KOPT-K1 (cell line): ENCODE results near the gene GRIP1.

Source experiments
- H3K27ac ChIP-seq: fragments of 200-600 bp; sonication (generic); 2 replicates; pipeline ENCODE4 v1.5.1; 2016; ENCODE audit warnings: antibody characterized with exemption, mild to moderate bottlenecking, low read depth, low read length; ENCODE audit not compliant: poor library complexity, severe bottlenecking
- H3K36me3 ChIP-seq: fragments of 200-600 bp; sonication (generic); 2 replicates; pipeline ENCODE4 v1.5.1; 2017; ENCODE audit warnings: antibody characterized with exemption, mild to moderate bottlenecking, low read length, moderate library complexity; ENCODE audit not compliant: insufficient read depth
- H3K9me3 ChIP-seq: fragments of 200-600 bp; sonication (generic); 2 replicates; pipeline ENCODE4 v1.5.1; 2017; ENCODE audit warnings: antibody characterized with exemption, low read length, mild to moderate bottlenecking; ENCODE audit not compliant: insufficient read depth, poor library complexity, severe bottlenecking

Gene GRIP1

GRCh38 chr12:66461331-66461730 lies 217.5 kb downstream of the GRIP1 start:
- no peaks in the 10 kb centered on the region for H3K9me3 ChIP-seq
- no peaks in the 10 kb centered on the region for H3K36me3 ChIP-seq
- no peak overlapping the region for H3K27ac ChIP-seq

GRCh38 chr12:66459944-66460482 lies 218.9 kb downstream of the GRIP1 start:
- Histone ChIP-seq H3K9me3 (no peaks in the 10 kb centered on the region), H3K27ac (no peak overlapping the region), H3K36me3 (no peaks in the 10 kb centered on the region)

- Histone ChIP-seq H3K27ac (no peak overlapping the region), H3K9me3 (no peaks in the 10 kb centered on the region), H3K36me3 (no peaks in the 10 kb centered on the region)
Observed at GRCh38 chr12:66456612-66457011, 222.3 kb downstream of the GRIP1 start.

GRCh38 chr12:66453844-66454243 lies 225.0 kb downstream of the GRIP1 start:
- Histone ChIP-seq H3K36me3 (no peaks in the 10 kb centered on the region), H3K9me3 (no peaks in the 10 kb centered on the region), H3K27ac (no peak overlapping the region)

GRCh38 chr12:66453120-66453519 lies 225.8 kb downstream of the GRIP1 start:
- Histone ChIP-seq H3K36me3 (no peaks in the 10 kb centered on the region), H3K9me3 (no peaks in the 10 kb centered on the region), H3K27ac (no peak overlapping the region)

- H3K36me3 ChIP-seq, result no peaks in the 10 kb centered on the region
Observed at GRCh38 chr12:66449531-66449930, 229.3 kb downstream of the GRIP1 start.

GRCh38 chr12:66447643-66448042 lies 231.2 kb downstream of the GRIP1 start:
- Histone ChIP-seq H3K27ac (no peak overlapping the region), H3K36me3 (no peaks in the 10 kb centered on the region), H3K9me3 (no peaks in the 10 kb centered on the region)

More at GRCh38 chr12:66449531-66449930, 229.3 kb downstream of the GRIP1 start:
- H3K27ac ChIP-seq, result no peak overlapping the region
- H3K9me3 ChIP-seq, result no peaks in the 10 kb centered on the region

GRCh38 chr12:66446276-66446675 lies 232.6 kb downstream of the GRIP1 start:
- no peak overlapping the region for H3K27ac ChIP-seq
- no peaks in the 10 kb centered on the region for H3K36me3 ChIP-seq
- H3K9me3 ChIP-seq, result no peaks in the 10 kb centered on the region

GRCh38 chr12:66441905-66442559 lies 236.8 kb downstream of the GRIP1 start:
- no peaks in the 10 kb centered on the region for H3K36me3 ChIP-seq
- no peaks in the 10 kb centered on the region for H3K9me3 ChIP-seq
- no peak overlapping the region for H3K27ac ChIP-seq

GRCh38 chr12:66438601-66439000 lies 240.3 kb downstream of the GRIP1 start:
- Histone ChIP-seq H3K36me3 (no peaks in the 10 kb centered on the region), H3K27ac (no peak overlapping the region), H3K9me3 (no peaks in the 10 kb centered on the region)

GRCh38 chr12:66430106-66430505 lies 248.8 kb downstream of the GRIP1 start:
- Histone ChIP-seq H3K9me3 (peaks cover under 1% of the 10 kb centered on the region), H3K36me3 (no peaks in the 10 kb centered on the region), H3K27ac (no peak overlapping the region)

GRCh38 chr12:66428870-66429269 lies 250.0 kb downstream of the GRIP1 start:
- no peak overlapping the region for H3K27ac ChIP-seq
- H3K36me3 ChIP-seq, result no peaks in the 10 kb centered on the region
- peaks cover 4% of the 10 kb centered on the region for H3K9me3 ChIP-seq

- Histone ChIP-seq H3K36me3 (no peaks in the 10 kb centered on the region), H3K9me3 (peaks cover 4% of the 10 kb centered on the region), H3K27ac (no peak overlapping the region)
Observed at GRCh38 chr12:66428261-66428660, 250.6 kb downstream of the GRIP1 start.

- no peak overlapping the region for H3K27ac ChIP-seq
- H3K9me3 ChIP-seq, result peaks cover 4% of the 10 kb centered on the region
- H3K36me3 ChIP-seq, result no peaks in the 10 kb centered on the region
Observed at GRCh38 chr12:66426696-66427095, 252.2 kb downstream of the GRIP1 start.

GRCh38 chr12:66423266-66423665 lies 255.6 kb downstream of the GRIP1 start:
- no peaks in the 10 kb centered on the region for H3K36me3 ChIP-seq
- no peak overlapping the region for H3K27ac ChIP-seq
- H3K9me3 ChIP-seq, result peaks cover 4% of the 10 kb centered on the region

- no peak overlapping the region for H3K27ac ChIP-seq
- no peaks in the 10 kb centered on the region for H3K36me3 ChIP-seq
- H3K9me3 ChIP-seq, result peaks cover under 1% of the 10 kb centered on the region
Observed at GRCh38 chr12:66418908-66419307, 260.0 kb downstream of the GRIP1 start.
